Measurements from ENCODE around the gene GATAD2A.

DNA sequence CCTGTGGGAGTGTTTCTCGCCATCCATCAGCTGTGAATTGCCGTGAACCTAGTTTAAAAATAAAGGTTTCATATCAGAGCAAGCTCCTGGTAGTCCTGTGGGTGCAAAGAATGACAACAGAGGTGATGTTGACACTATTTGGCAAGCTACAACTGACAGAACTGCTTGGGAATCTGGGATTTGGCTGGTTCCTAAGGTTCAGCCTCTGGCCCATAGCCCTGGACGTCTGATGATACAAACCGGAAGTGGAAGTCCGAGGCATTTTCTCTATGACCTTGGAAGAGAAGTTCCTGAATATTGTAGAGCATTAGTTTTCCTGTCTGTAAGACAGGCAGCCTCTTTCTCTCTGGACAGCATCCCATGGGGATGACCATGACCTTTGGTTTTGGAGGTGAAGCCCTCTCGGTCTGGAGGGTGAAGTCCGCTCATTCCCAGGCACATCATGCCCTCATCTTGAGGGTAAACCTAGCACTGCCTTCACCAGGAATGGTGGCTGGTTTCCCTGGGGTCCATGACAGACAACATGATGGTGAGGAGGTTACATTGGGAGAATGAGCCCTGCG is 29.1 kb downstream of the GATAD2A start:
- TF ChIP-seq GATA2 (IDR thresholded peaks at IDR 0.05; ENCODE audit: low read depth, low read length) (no peak), GATA3 (IDR thresholded peaks at IDR 0.05; ENCODE audit: low read depth, low read length) (no peak)

Data from SH-SY5Y (cell line).